Smooth muscle cell (in vitro differentiated cells): ENCODE results near the gene RPLP2. TPM values are rescaled to one million over a fixed set of nuclear protein-coding genes. Genes with fewer than 3 reads are reported as not detected.

Experiments
- DNase-seq: peaks from one replicate; lab custom pipeline; 2025; ENCODE audit not compliant: unreplicated experiment; lab: John Stamatoyannopoulos, UW
- H2AFZ ChIP-seq: fragments of 200-600 bp; sonication (generic); 2 replicates; pipeline ENCODE4 v1.6.0; 2016; ENCODE audit warnings: antibody characterized with exemption, low read depth, mild to moderate bottlenecking
- H3F3A ChIP-seq: fragments of 200-600 bp; sonication (generic); 2 replicates; pipeline ENCODE4 v1.6.0; 2017; ENCODE audit warnings: antibody characterized with exemption, low read depth
- H3K27ac ChIP-seq: fragments of 200-600 bp; sonication (generic); 2 replicates; pipeline ENCODE4 v1.5.1; 2016; ENCODE audit warnings: low read depth, mild to moderate bottlenecking
- H3K27me3 ChIP-seq: fragments of 200-600 bp; sonication (generic); 2 replicates; pipeline ENCODE4 v1.6.1; 2016; ENCODE audit warnings: low read depth, mild to moderate bottlenecking
- H3K36me3 ChIP-seq: fragments of 200-600 bp; sonication (generic); 2 replicates; pipeline ENCODE4 v1.5.1; 2016; ENCODE audit warnings: low read depth
- H3K4me1 ChIP-seq: fragments of 200-600 bp; sonication (generic); 2 replicates; pipeline ENCODE4 v1.5.1; 2016; ENCODE audit warnings: low read depth
- H3K4me2 ChIP-seq: fragments of 200-600 bp; sonication (generic); 2 replicates; pipeline ENCODE4 v1.6.0; 2016; ENCODE audit warnings: mild to moderate bottlenecking
- H3K4me3 ChIP-seq: fragments of 200-600 bp; sonication (generic); 2 replicates; pipeline ENCODE4 v1.5.1; 2016; ENCODE audit warnings: mild to moderate bottlenecking
- H3K79me2 ChIP-seq: fragments of 200-600 bp; sonication (generic); 2 replicates; pipeline ENCODE4 v1.6.0; 2016; ENCODE audit warnings: low read depth, mild to moderate bottlenecking
- H3K9ac ChIP-seq: fragments of 200-600 bp; sonication (generic); 2 replicates; pipeline ENCODE4 v1.6.0; 2016; ENCODE audit warnings: low read depth
- H3K9me3 ChIP-seq: fragments of 200-600 bp; sonication (generic); replicated peaks from 2 replicates; pipeline ENCODE4 v1.5.1; 2016; ENCODE audit warnings: low read depth
- H4K20me1 ChIP-seq: fragments of 200-600 bp; sonication (generic); 2 replicates; pipeline ENCODE4 v1.6.0; 2016; ENCODE audit warnings: low read depth
- WGBS: methylation state at CpG from one replicate; pipeline ENCODE4 v1.1.7; 2016; ENCODE audit warnings: low lambda C conversion rate; 5-methylcytosine and 5-hydroxymethylcytosine counted together
- polyA plus RNA-seq: library from polyadenylated mRNA; unstranded; fragments of >200 nt; fragmentation: Nextera tagmentation; extraction: Ambion mirVana; gene quantifications from 2 replicates; pipeline ENCODE4 v1.2.1, GENCODE V29; 2016
- total RNA-seq: library from RNA; depleted of rRNA; stranded (reverse); fragments of >200 nt; gene quantifications from 2 replicates; pipeline ENCODE4 v1.2.3, GENCODE V29; 2014
- TF ChIP-seq, protein P1 (sequence below): fragments of 200-600 bp; sonication (generic); IDR thresholded peaks from 2 replicates; pipeline ENCODE4 v1.5.1; 2017; ENCODE audit warnings: borderline replicate concordance, mild to moderate bottlenecking, antibody characterized with exemption; ENCODE audit not compliant: insufficient read depth, poor library complexity, severe bottlenecking

The RPLP2 gene
- total and polyA plus RNA-seq, 2 experiments from 2014 or later = 472 to 622 TPM

DNA sequence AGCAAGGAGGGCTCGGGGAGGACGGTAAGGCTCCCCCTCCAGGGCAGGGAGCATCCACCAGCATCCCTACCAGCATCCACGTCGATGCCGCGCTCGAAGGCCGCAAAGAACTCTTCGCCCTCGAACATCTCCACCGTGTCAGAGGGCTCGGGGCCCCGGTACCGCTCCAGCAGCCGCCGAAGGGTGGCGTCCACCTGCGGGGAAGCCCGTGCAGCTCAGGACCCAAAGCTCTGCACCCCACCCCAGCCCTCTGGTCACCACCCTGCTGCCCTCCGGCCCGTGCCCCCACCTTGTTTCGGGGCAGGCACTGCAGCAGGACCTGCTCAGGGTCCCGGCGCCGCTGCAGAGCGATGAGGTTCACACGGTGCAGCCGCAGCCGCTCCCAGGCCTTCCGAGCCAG is 9.3 kb upstream of the RPLP2 start:
- Histone ChIP-seq H3K4me2 (no peak overlapping the region), H4K20me1 (peaks cover 14% of the 10 kb centered on the region), H3K4me1 (peaks cover 26% of the 10 kb centered on the region), H3K9me3 (no peaks in the 10 kb centered on the region), H3K27ac (no peak overlapping the region), H3K27me3 (no peaks in the 10 kb centered on the region), H3K36me3 (no peaks in the 10 kb centered on the region), H3K79me2 (no peaks in the 10 kb centered on the region), H3F3A (peaks cover 4% of the 10 kb centered on the region), H3K9ac (no peak overlapping the region), H3K4me3 (no peak overlapping the region), H2AFZ (no peak overlapping the region)
- TF ChIP-seq, protein P1, sequence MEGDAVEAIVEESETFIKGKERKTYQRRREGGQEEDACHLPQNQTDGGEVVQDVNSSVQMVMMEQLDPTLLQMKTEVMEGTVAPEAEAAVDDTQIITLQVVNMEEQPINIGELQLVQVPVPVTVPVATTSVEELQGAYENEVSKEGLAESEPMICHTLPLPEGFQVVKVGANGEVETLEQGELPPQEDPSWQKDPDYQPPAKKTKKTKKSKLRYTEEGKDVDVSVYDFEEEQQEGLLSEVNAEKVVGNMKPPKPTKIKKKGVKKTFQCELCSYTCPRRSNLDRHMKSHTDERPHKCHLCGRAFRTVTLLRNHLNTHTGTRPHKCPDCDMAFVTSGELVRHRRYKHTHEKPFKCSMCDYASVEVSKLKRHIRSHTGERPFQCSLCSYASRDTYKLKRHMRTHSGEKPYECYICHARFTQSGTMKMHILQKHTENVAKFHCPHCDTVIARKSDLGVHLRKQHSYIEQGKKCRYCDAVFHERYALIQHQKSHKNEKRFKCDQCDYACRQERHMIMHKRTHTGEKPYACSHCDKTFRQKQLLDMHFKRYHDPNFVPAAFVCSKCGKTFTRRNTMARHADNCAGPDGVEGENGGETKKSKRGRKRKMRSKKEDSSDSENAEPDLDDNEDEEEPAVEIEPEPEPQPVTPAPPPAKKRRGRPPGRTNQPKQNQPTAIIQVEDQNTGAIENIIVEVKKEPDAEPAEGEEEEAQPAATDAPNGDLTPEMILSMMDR = no peak
- 97% methylated on average over 25 of the region's 30 CpGs for whole genome bisulfite sequencing
- no peak for DNase-seq

DNA sequence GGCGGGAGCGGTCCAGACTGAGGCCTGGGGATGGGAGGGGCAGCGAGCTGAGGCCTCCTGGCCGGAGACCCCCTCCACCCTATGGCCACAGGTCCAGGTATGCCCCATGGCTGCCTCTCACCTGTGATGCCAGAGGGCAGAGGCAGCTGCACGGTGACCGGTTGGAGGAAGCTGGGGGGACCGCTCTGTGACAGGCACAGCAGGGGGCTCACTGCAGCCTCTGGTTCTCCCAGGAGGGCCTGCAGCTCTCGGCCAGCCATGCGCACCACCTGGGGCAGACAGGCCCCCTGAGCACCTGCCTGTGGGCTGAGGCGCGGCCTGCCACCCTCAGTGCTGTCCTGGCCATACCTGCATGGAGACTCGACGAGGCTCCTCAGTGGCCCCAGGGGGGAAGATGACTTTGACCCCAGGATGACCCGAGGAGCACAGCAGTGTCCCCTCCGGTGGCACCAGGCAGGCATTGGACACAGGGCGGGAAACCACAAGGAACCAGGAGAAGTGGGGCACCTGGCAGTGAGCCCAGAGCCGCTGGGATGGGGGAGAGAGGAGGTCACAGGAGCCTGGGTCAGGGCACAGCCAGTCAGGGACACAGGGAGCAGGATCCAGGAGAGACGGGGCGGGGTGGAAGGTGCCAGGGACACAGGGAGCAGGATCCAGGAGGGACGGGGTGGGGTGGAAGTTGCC is 8.5 kb upstream of the RPLP2 start:
- TF ChIP-seq, protein P1 = no peak
- Histone ChIP-seq H3K79me2 (no peaks in the 10 kb centered on the region), H3K4me2 (no peak overlapping the region), H3K36me3 (no peaks in the 10 kb centered on the region), H3K27me3 (no peaks in the 10 kb centered on the region), H3K4me3 (no peak overlapping the region), H3F3A (peaks cover 4% of the 10 kb centered on the region), H3K27ac (no peak overlapping the region), H4K20me1 (peaks cover 9% of the 10 kb centered on the region), H3K9ac (no peak overlapping the region), H2AFZ (no peak overlapping the region), H3K9me3 (no peaks in the 10 kb centered on the region), H3K4me1 (peaks cover 18% of the 10 kb centered on the region)
- WGBS = 98% methylated on average over 20 of the region's 20 CpGs
- no peak for DNase-seq

DNA sequence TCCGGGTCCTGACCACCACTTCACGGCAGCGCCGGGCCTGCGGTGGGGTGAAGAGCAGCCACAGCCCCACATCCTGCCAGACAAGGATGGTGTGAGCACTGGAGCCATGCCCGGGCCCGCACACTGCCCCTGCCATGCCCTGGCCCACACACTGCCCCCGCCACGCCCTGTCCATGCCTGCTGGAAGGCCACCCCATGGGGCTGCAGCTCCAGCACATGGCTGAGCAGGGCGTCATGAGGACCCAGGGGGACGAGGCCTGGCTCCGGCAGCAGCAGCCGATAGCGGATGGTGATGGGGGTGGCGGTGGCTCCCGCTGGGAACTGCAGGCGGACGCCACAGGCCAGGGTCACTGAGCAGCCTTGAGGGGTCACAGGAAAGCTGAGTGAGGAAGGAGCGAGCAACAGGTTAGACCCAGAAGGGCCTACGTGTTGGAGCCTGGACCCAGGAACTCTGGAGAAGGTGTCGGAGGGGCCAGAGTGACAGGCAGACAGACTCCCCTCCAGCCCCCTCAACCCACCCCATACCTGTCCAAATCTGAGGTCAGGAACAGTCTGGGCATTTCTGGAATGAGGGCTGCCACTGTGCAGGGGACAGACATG is 7.6 kb upstream of the RPLP2 start:
- no peak for DNase-seq
- Histone ChIP-seq H3K9ac (no peak overlapping the region), H3K4me3 (no peak overlapping the region), H4K20me1 (peaks cover under 1% of the 10 kb centered on the region), H3K79me2 (no peaks in the 10 kb centered on the region), H3K27ac (no peak overlapping the region), H3F3A (no peaks in the 10 kb centered on the region), H3K4me2 (no peak overlapping the region), H3K9me3 (no peaks in the 10 kb centered on the region), H2AFZ (no peak overlapping the region), H3K4me1 (peaks cover 10% of the 10 kb centered on the region), H3K27me3 (no peaks in the 10 kb centered on the region), H3K36me3 (no peaks in the 10 kb centered on the region)
- 98% methylated on average over 21 of the region's 21 CpGs for WGBS
- TF ChIP-seq, protein P1 = no peak
